ENCODE measurements around the gene PAM16. TPM values are rescaled to one million over a fixed set of nuclear protein-coding genes. Genes with fewer than 3 reads are reported as not detected.
A peak's percentile ranks its signal among the peaks of the same experiment; 100 is the strongest.

PAM16 gene
- polyA plus RNA-seq, 4 donors: 21.4 to 32.2 (median 22.6) TPM

DNA sequence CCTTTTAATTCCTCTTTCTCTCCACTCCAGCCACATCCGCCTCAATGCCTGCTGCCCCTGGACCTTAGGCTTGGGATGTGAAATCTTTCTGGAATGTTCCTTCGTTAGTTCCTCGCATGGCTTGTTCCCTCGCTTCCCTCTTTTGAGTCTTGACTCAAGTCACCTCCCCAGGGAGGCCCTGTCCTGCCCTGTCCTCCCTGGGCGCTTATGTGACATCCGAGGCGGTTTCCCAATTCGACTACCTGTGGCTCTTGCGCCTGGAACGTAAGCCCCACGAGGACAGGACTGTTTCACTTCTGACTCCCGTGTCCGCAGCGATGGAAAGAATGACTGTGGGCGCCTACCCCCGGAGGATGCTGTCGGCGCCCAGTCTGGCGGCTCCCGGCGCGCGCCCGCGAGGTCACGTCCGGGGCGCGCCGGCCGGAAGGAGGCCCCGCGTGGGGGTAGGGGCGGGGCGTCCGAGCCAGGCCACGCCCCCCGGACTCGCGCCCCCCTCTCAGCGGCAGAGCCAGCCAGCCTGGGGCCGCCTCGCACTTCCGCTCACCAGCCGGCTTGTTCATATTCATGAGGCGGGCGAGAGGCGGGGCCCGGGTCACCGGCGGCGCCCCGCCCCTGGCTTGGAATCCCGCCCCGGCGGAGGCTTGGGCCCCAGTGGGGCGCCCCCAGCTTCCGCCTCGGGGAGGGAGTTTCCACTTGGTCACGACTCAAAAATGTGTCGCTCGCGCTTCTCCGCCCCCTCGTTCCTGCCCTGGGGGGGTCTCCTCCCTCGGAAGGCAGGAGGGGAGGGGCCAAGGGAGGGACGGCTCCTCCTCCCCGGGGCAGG is 43.7 kb downstream of the PAM16 start:
- DNase-seq (ENCODE audit: low read depth in 4 of 4, low spot score in 3 of 4): peak; percentile 81 to 86 (median 85)

GRCh38 chr16:4306470-4307214 is 44.5 kb downstream of the PAM16 start:
- DNase-seq (ENCODE audit: low read depth in 4 of 4, low spot score in 3 of 4): no peak

DNA sequence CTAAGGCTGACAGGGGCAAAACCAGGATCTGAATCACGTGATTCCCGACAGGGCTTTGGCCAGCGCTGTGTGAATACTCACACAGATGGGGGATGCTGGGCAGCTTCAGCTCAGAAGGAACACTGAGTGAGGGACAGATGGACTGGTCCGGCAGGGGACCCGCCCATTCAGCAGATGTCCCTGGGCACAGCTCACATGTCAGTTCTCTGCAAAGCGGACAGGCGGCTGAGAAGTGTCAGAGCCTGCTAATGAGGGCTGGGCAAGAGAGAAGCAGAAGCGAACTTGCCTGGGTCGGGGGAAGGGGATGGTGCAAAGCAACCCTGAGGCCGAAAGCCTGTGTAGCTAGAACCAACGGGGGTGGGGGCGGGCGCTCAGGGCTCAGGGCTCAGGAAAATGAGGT is 47.1 kb downstream of the PAM16 start:
- DNase-seq (ENCODE audit: low read depth in 4 of 4, low spot score in 3 of 4): no peak

DNA sequence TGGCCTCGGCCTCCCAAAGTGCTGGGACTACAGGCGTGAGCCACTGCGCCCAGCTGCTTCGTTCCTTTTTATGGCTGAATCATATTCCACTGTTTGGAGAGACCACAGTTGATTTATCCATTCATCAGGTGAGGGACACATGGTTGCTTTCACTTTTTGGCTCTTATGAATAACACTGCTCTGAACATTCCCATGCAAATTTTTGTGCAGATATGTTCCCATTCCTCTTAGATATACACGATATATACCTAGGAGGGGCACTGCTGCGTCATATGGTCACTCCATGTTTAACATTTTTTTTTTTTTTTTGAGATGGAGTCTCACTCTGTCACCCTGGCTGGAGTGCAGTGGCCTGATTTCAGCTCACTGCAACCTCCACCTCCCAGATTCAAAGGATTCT is 49.2 kb downstream of the PAM16 start:
- DNase-seq (ENCODE audit: low read depth in 4 of 4, low spot score in 3 of 4): no peak

- DNase-seq (ENCODE audit: low read depth in 4 of 4, low spot score in 3 of 4): no peak
Observed at GRCh38 chr16:4301177-4301576, 49.9 kb downstream of the PAM16 start.

DNA sequence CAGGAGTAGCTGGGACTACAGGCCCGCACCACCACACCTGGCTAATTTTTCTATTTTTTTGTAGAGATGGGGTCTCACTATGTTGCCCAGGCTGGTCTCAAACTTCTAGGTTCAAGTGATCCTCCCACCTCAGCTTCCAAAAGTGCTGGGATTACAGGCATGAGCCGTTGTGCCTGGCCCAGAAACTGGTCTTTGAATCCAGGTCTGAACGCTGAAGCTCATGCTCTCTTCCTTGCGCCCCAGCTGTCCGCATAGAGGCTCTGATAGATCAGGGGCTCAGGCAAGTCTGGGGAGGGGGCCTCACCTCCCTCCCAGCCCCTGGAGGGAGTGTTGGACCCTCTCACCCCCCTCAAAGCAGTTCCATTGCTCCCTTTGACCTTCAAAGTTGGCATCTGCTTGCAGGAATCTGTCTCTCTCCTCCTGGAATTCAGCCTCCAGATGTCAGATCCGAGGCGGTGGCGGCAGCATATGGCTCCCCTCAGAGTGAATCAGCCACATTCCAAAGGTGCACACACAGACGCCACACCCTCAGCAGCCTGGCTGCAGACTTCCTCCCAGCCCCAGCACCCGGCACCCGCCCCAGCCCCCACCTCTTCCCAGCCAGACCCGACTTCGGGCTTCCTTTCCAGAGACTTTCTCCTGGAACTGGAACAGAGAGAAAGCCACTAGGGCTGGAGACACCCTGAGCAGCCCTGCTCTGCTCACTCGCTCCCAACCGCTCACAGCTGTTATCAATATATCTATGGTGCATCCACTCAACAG is 52.2 kb downstream of the PAM16 start:
- DNase-seq (ENCODE audit: low read depth in 4 of 4, low spot score in 3 of 4): no peak

DNA sequence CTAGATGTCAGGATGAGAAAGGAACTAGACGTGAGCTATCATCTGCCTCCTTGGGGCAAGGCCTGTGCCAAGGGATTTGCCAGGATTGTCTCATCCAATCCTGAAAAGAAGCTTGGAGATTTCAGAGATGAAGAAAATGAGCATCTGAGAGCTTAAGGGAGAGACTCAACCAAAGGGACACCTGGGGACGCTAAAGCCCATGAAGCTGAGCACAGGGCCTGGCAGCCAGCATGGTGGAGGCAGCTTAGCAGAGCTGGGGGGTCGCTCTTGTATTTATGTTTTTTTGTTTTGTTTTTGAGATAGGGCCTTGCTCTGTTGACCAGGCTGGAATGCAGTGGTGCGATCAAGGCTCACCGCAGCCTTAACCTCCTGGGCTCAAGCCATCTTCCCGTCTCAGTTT is 53.6 kb downstream of the PAM16 start:
- DNase-seq (ENCODE audit: low read depth in 4 of 4, low spot score in 3 of 4): no peak

GRCh38 chr16:4295581-4295980 is 55.5 kb downstream of the PAM16 start:
- DNase-seq (ENCODE audit: low read depth in 4 of 4, low spot score in 3 of 4): no peak

DNA sequence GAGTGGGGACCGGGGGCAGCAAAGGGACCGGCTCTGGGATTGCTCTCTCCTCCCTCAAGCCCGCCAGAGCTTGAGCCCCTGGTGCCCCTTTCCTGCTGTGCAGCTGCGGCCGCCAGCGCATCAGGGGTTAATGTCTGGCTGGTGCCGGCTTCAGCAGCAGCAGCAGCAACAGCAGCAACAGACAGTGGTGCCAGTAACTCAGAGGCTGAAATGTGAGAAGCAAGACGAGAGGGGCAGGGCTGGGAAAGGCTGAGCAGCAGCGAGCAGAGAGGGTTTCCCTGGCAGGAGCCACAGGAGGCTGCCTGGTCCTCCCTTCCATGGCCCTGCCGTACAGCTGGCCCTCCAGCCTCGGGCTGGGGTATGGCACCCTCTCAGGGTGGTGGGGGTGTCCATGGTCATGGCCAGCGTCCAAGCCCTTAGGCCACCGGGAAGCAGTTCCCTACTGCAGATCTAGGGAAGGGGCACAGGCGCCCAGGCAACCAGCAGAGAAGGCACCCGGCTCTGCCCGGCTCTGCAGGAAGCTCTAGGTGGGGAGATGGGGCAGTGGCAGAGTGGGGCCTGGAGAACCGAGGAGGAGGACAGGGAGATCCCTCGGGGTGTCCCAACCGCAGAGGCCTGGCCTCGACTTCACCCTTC is 57.2 kb downstream of the PAM16 start:
- peak in 1 of 4 donors; percentile 58 for DNase-seq (ENCODE audit: low read depth in 4 of 4, low spot score in 3 of 4)

DNA sequence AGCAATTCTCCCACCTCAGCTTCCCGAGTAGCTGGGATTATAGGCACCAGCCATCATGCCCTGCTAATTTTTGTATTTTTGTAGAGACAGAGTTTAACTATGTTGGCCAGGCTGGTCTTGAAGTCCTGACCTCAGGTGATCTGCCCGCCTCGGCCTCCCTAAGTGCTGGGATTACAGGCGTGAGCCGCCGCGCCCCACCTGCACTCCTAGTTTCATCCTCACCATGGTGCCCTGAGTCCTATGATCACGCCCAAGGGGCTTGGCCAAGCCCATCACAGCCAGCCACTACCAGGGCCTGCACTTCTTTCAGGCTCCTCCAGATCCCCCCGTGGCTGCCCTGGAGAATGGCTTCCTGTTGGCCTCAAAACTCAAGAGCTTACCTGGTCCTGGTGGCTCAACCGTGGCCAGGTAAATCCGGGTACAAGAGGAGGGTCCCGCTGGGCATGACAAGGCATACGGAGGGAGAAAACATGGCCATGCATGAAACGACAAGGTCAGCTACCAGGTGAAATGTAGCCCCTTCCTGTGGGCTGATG is 57.9 kb downstream of the PAM16 start:
- no peak for DNase-seq (ENCODE audit: low read depth in 4 of 4, low spot score in 3 of 4)

DNA sequence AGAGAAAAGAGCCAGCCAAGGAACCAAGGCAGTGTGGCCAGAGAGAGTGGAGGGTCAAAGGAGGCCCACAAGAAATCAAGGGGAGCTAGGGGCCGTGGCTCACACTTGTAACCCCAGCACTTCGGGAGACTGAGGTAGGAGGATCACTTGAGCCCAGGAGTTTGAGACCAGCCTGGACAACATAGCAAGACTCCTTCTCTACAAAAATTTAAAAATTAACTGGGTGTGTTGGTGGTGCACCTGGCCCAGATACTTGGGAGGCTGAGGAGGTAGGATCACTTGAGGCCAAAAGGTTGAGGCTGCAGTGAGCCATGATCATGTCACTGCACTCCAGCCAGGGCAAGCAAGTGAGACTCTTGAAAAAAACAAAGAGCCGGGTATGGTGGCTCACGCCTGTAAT is 59.4 kb downstream of the PAM16 start:
- DNase-seq (ENCODE audit: low read depth in 4 of 4, low spot score in 3 of 4): no peak

Other genes with a start within 250 kb of the PAM16 start
- 10 to 100 TPM in 1 of 4 donors, 1 to 10 TPM in 3; 7.9 to 10.4 (median 9.7) TPM for gene ADCY9, start 234.9 kb downstream of the PAM16 start, polyA plus RNA-seq (ENCODE audit: insufficient read length in 4 of 4)
- 1 to 10 TPM; 1.2 to 1.7 (median 1.4) TPM for gene SRL, start 109.2 kb downstream of the PAM16 start, polyA plus RNA-seq (ENCODE audit: insufficient read length in 4 of 4)
- 10 to 100 TPM; 16.9 to 21.6 (median 18.3) TPM for gene TFAP4, start 78.3 kb downstream of the PAM16 start, polyA plus RNA-seq (ENCODE audit: insufficient read length in 4 of 4)
- gene GLIS2, start 35.3 kb downstream of the PAM16 start, polyA plus RNA-seq (ENCODE audit: insufficient read length in 4 of 4): 10 to 100 TPM; 41.2 to 55.1 (median 42.4) TPM
- 10 to 100 TPM; 43.5 to 74.1 (median 48.2) TPM for gene VASN, start 20.5 kb upstream of the PAM16 start, polyA plus RNA-seq (ENCODE audit: insufficient read length in 4 of 4)
- gene CORO7, start 65.3 kb upstream of the PAM16 start, polyA plus RNA-seq (ENCODE audit: insufficient read length in 4 of 4): 10 to 100 TPM; 15.1 to 22.0 (median 16.9) TPM
- gene DNAJA3, start 74.5 kb upstream of the PAM16 start, polyA plus RNA-seq (ENCODE audit: insufficient read length in 4 of 4): 10 to 100 TPM; 37.1 to 41.0 (median 40.1) TPM
- gene NMRAL1, start 123.3 kb upstream of the PAM16 start, polyA plus RNA-seq (ENCODE audit: insufficient read length in 4 of 4): 10 to 100 TPM; 31.2 to 47.1 (median 41.6) TPM
- gene HMOX2, start 125.1 kb upstream of the PAM16 start, polyA plus RNA-seq (ENCODE audit: insufficient read length in 4 of 4): 10 to 100 TPM; 47.2 to 54.9 (median 47.7) TPM
- gene CDIP1, start 187.5 kb upstream of the PAM16 start, polyA plus RNA-seq (ENCODE audit: insufficient read length in 4 of 4): 10 to 100 TPM; 26.4 to 35.3 (median 31.6) TPM
- under 1 TPM; 0.17 to 0.33 (median 0.26) TPM for gene C16orf96, start 205.0 kb upstream of the PAM16 start, polyA plus RNA-seq (ENCODE audit: insufficient read length in 4 of 4)